GM23248 (cell line): ENCODE measurements around the gene CD93.

Experiments used
- EZH2 ChIP-seq: fragments of 200-600 bp; sonication (generic); IDR thresholded peaks from 2 replicates; pipeline ENCODE4 v1.6.1; 2018; ENCODE audit warnings: antibody characterized with exemption, mild to moderate bottlenecking; ENCODE audit not compliant: insufficient read depth, poor library complexity, severe bottlenecking
- EZH2phosphoT487 ChIP-seq: fragments of 200-600 bp; sonication (generic); IDR thresholded peaks from 2 replicates; pipeline ENCODE4 v1.6.1; 2018; ENCODE audit warnings: antibody characterized with exemption, moderate library complexity, mild to moderate bottlenecking, low read depth; ENCODE audit not compliant: insufficient read depth

DNA sequence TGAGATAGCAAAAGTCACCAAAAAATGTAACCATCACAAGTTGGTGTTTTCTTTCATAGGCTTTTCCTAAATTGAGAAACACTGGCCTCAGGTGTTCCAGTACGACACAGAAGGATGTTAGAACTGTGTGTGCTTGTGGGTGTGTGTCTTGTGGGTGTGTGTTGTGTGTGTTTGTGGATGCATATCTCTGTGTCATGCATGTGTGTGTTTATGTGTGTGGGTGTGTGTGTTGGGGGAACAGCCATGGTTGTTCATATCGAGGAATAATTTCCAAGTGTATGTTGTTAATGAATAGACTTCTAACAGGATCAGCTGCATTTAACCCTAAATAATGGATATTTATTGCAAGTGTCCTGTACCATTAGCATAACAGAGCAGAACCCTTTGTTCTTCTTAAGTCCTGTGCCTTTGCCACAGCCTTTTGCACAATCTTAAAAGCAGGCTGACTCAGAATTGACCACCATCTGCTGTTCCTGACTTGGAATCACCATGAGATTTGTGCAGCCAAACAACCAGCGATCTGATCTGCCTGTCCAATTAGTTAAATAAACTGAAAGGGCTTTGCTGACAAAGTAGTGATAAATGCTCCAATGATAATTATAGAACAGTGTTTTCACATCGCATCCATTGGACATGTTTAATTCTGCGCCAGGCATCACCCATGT is 7.6 kb downstream of the CD93 start:
- no peak for TF ChIP-seq EZH2
- TF ChIP-seq EZH2phosphoT487: no peak
